Gastrocnemius medialis (tissue), 4 donors: ENCODE data around the gene KNDC1.

ENCODE experiments used
- CTCF ChIP-seq, 5 experiments: fragments of 450-650 bp in 3 of 5; fragments of 200-600 bp in 2 of 5; sonication (generic) in 2 of 5; IDR thresholded peaks in 4 of 5; conservative IDR thresholded peaks in 1 of 5; 1 replicate in 4 of 5; 2 replicates in 1 of 5; pipeline ENCODE4 v1.5.1; 2016 to 2019; ENCODE audit warnings: antibody characterized with exemption in 5 of 5, mild to moderate bottlenecking in 3 of 5, moderate library complexity in 3 of 5
- POLR2A ChIP-seq, 2 donors: fragments of 450-650 bp; IDR thresholded peaks; one replicate each; pipeline ENCODE4 v1.6.1; 2017; ENCODE audit warnings: antibody characterized with exemption in 2 of 2, mild to moderate bottlenecking in 2 of 2, moderate library complexity in 2 of 2

GRCh38 chr10:133260895-133261725 is 101.1 kb downstream of the KNDC1 start:
- no peak for TF ChIP-seq CTCF (IDR thresholded peaks at IDR 0.05 in 4 of 5, conservative IDR thresholded peaks at IDR 0.05 in 1 of 5)
- TF ChIP-seq POLR2A (IDR thresholded peaks at IDR 0.05) = no peak
